Posterior vena cava (tissue), 2 donors: Measurements from ENCODE around the gene WDR11. TPM values are rescaled to one million over a fixed set of nuclear protein-coding genes. Genes with fewer than 3 reads are reported as not detected.
"Not testable (repeated sequence)": the region's sequence is repeated elsewhere in the genome, so short reads cannot be mapped to it uniquely, and the experiment has no call there.

ENCODE experiments used
- DNase-seq: peaks from one replicate; pipeline ENCODE4 v3.0.0-alpha.2; 2020; ENCODE audit warnings: low spot score
- intact Hi-C, 2 donors: fragments of 100-400 bp; cut with DNase I; formaldehyde crosslinking; loops; one replicate each; pipeline versions ENCODE4 v1.14.1 to v1.14.2; 2022 to 2023
- total RNA-seq, 2 donors: library from RNA; stranded (reverse); fragmentation: NEBNext Ultra II Directional; extraction: Animal tissue kit (Norgen Biotek cat#: 25700); gene quantifications; one replicate each; pipeline ENCODE4 v1.2.1, GENCODE V29; 2021
- donor health status: DM: yes; HTN: yes; CAD: no.
- donor health status: DM: yes; HTN: yes; CAD: no.

The WDR11 gene
- total RNA-seq, 2 donors from 2014 or later = 37.6 to 51.6 TPM

- intact Hi-C loops = no loop called here
- DNase-seq = no peak
These were observed 12.2 kb upstream of the WDR11 start for GRCh38 chr10:120838941-120839340.

GRCh38 chr10:120841522-120842189 lies 9.5 kb upstream of the WDR11 start:
- intact Hi-C loops = no loop called here
- no peak for DNase-seq

- intact Hi-C loops = no loop called here
These were observed 3.2 kb downstream of the WDR11 start for GRCh38 chr10:120854388-120854787.

GRCh38 chr10:120861178-120861855 lies 10.2 kb downstream of the WDR11 start:
- DNase-seq = no peak
- intact Hi-C loops = no loop called here

More at GRCh38 chr10:120854388-120854787, 3.2 kb downstream of the WDR11 start:
- no peak for DNase-seq

- DNase-seq = no peak
- intact Hi-C loops = loop anchor here in 1 of 2 donors (5.0 kb wide), 1 partner anchor 231 kb away; no protein-coding TSS in a partner anchor
These were observed 22.6 kb downstream of the WDR11 start for GRCh38 chr10:120873741-120874140.

GRCh38 chr10:120883071-120883470 lies 31.9 kb downstream of the WDR11 start:
- intact Hi-C loops = no loop called here
- DNase-seq = no peak

GRCh38 chr10:120887482-120887881 lies 36.3 kb downstream of the WDR11 start:
- no peak for DNase-seq
- intact Hi-C loops = no loop called here

GRCh38 chr10:120891365-120891764 lies 40.2 kb downstream of the WDR11 start:
- intact Hi-C loops = no loop called here
- DNase-seq = no peak

- intact Hi-C loops = no loop called here
- no peak for DNase-seq
These were observed 43.4 kb downstream of the WDR11 start for GRCh38 chr10:120894556-120894955.

- DNase-seq = no peak
- intact Hi-C loops = no loop called here
These were observed 46.2 kb downstream of the WDR11 start for GRCh38 chr10:120897343-120897742.

GRCh38 chr10:120905268-120905667 lies 54.1 kb downstream of the WDR11 start:
- intact Hi-C loops = no loop called here

GRCh38 chr10:120917521-120918250 lies 66.5 kb downstream of the WDR11 start:
- DNase-seq = no peak
- intact Hi-C loops = no loop called here

More at GRCh38 chr10:120905268-120905667, 54.1 kb downstream of the WDR11 start:
- DNase-seq = no peak

GRCh38 chr10:120923886-120924285 lies 72.7 kb downstream of the WDR11 start:
- DNase-seq, intact Hi-C loops: not testable (repeated sequence)

- no peak for DNase-seq
- intact Hi-C loops = no loop called here
These were observed 75.4 kb downstream of the WDR11 start for GRCh38 chr10:120926611-120927010.

GRCh38 chr10:120927352-120927751 lies 76.2 kb downstream of the WDR11 start:
- intact Hi-C loops = no loop called here
- DNase-seq = no peak

GRCh38 chr10:120929166-120929565 lies 78.0 kb downstream of the WDR11 start:
- DNase-seq = no peak
- intact Hi-C loops = no loop called here

- no peak for DNase-seq
- intact Hi-C loops = loop anchor here in 1 of 2 donors (10.0 kb wide), 1 partner anchor 963 kb away; no protein-coding TSS in a partner anchor
These were observed 80.3 kb downstream of the WDR11 start for GRCh38 chr10:120931423-120931822.

GRCh38 chr10:120931999-120932398 lies 80.8 kb downstream of the WDR11 start:
- intact Hi-C loops = loop anchor here in 1 of 2 donors (10.0 kb wide), 1 partner anchor 963 kb away; no protein-coding TSS in a partner anchor
- no peak for DNase-seq

- no peak for DNase-seq
- intact Hi-C loops = loop anchor here in 1 of 2 donors (10.0 kb wide), 1 partner anchor 956 kb away; no protein-coding TSS in a partner anchor
These were observed 87.7 kb downstream of the WDR11 start for GRCh38 chr10:120938822-120939221.
